BLaER1 treated with 17β-estradiol and CSF1 and Interleukin-3, amounts not matched to agents 10 nM and 100 nM (cell line): Measurements from ENCODE around the gene OGFRL1.
"Not testable (repeated sequence)": the region's sequence is repeated elsewhere in the genome, so short reads cannot be mapped to it uniquely, and the experiment has no call there.

Source experiments
- H3K27ac ChIP-seq, 11 experiments: shearing (Covaris generic); formaldehyde crosslinking; 2 replicates each; pipeline ENCODE4 v1.8.1; 2022
- H3K27me3 ChIP-seq, 11 experiments: shearing (Covaris generic); formaldehyde crosslinking; 2 replicates each; pipeline ENCODE4 v1.8.1; 2022
- H3K36me3 ChIP-seq, 11 experiments: shearing (Covaris generic); formaldehyde crosslinking; 2 replicates each; pipeline ENCODE4 v1.8.1; 2022
- H3K4me1 ChIP-seq, 10 experiments: shearing (Covaris generic); formaldehyde crosslinking; 2 replicates each; pipeline ENCODE4 v1.8.1; 2022
- H3K4me2 ChIP-seq, 11 experiments: shearing (Covaris generic); formaldehyde crosslinking; 2 replicates each; pipeline ENCODE4 v1.8.1; 2022
- H3K4me3 ChIP-seq, 10 experiments: shearing (Covaris generic); formaldehyde crosslinking; 2 replicates each; pipeline ENCODE4 v1.8.1; 2022
- H3K9ac ChIP-seq, 11 experiments: shearing (Covaris generic); formaldehyde crosslinking; 2 replicates each; pipeline ENCODE4 v1.8.1; 2022
- H3K9me3 ChIP-seq, 11 experiments: shearing (Covaris generic); formaldehyde crosslinking; replicated peaks in 1 of 11; 2 replicates each; pipeline ENCODE4 v1.8.1; 2022
- H4K20me1 ChIP-seq, 11 experiments: shearing (Covaris generic); formaldehyde crosslinking; 2 replicates each; pipeline ENCODE4 v1.8.1; 2022
- Cebpa-rat ChIP-seq, 11 experiments: shearing (Covaris generic); IDR thresholded peaks; 2 replicates each; pipeline ENCODE4 v1.8.1; 2022

OGFRL1 gene

DNA sequence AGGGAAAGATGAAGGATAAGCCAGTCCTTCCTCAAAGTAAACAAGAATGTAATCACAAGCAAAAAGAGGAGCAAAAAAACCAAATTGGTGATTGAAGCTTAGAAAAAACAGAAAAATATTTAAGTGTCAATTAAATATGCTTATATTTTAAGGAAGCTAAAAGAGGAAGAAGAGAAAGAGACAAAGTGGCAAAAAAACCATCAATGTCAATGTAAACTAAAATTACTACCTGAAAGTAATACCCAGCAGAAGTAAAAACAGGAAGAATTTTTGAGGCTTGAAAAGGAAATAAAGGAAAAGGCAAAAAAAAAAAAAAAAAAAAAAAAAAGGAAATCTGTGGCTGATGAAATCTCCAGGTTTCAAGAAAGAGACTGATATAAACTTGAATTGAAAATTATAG, 36.2 kb upstream of the OGFRL1 start:
- H4K20me1 ChIP-seq, result no peaks in the 10 kb centered on the region
- peak overlapping the region in 10 of 11 experiments; percentile 83 to 97 (median 92); a peak in 20 of 22 replicates for H3K27ac ChIP-seq
- no peak for TF ChIP-seq Cebpa-rat (IDR thresholded peaks at IDR 0.05)
- H3K9ac ChIP-seq, result peak overlapping the region in 6 of 11 experiments; percentile 25 to 80 (median 76); a peak in 11 of 22 replicates
- H3K4me1 ChIP-seq, result peaks cover 40 to 100% (median 82%) of the 10 kb centered on the region in 10 experiments
- H3K27me3 ChIP-seq, result no peaks in the 10 kb centered on the region
- peak overlapping the region; percentile 0 to 94 (median 76); a peak in 18 of 22 replicates for H3K4me2 ChIP-seq
- H3K4me3 ChIP-seq, result no peak overlapping the region
- H3K9me3 ChIP-seq, result peaks cover 0 to 15% (median 3%) of the 10 kb centered on the region in 11 experiments; a peak in 8 of 22 replicates
- no peaks in the 10 kb centered on the region for H3K36me3 ChIP-seq

DNA sequence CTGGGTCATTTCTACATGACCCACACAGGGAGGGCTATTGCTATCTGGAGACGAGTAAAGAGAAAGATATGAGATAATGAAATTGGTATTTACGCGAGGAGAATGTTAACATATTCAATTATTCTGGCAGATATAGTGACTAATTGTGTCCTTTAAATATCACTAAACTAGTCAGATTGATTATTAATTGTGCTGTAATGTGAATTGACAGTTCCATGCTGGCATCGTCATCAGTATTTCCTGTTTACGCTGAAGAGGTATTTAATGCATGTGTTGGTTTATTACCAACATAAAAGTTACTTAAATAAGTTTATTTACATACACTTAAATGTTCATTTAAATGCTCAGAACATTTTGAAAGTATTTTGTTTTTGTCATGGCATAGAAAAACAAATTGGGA, 35.7 kb upstream of the OGFRL1 start:
- Histone ChIP-seq H3K9ac (peak overlapping the region in 6 of 11 experiments; percentile 25 to 80 (median 76); a peak in 9 of 22 replicates), H3K27ac (peak overlapping the region in 9 of 11 experiments; percentile 85 to 97 (median 92); a peak in 17 of 22 replicates), H3K4me3 (peak overlapping the region in 1 of 10 experiments; percentile 13; a peak in 1 of 20 replicates), H3K27me3 (no peaks in the 10 kb centered on the region), H3K4me2 (peak overlapping the region; percentile 0 to 94 (median 76); a peak in 19 of 22 replicates), H3K4me1 (peaks cover 40 to 100% (median 81%) of the 10 kb centered on the region in 10 experiments), H3K9me3 (peaks cover 0 to 15% (median 3%) of the 10 kb centered on the region in 11 experiments; a peak in 8 of 22 replicates), H3K36me3 (no peaks in the 10 kb centered on the region), H4K20me1 (no peaks in the 10 kb centered on the region)
- TF ChIP-seq Cebpa-rat (IDR thresholded peaks at IDR 0.05), result no peak

DNA sequence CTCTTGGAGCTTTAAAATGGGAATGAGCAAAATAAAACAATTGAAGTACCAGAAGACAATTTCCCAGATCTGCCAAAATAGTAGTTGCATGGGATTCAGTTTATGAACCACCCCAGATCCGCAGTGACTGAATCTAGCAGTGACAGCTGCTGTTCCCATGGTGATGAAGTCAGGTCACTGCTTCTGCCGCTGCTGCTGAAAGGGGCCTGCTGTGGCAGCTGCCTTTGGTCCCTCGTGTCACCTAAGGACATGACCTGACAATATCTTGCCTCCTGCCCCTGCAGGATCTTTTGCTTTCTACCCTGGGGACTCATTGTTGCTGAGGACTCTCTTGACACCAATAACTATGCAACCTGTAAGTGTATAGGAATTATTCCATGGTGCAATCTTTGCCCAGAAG, 34.3 kb upstream of the OGFRL1 start:
- H3K27me3 ChIP-seq, result no peaks in the 10 kb centered on the region
- H3K9me3 ChIP-seq, result peaks cover 0 to 13% (median 3%) of the 10 kb centered on the region in 11 experiments; a peak in 8 of 22 replicates
- no peak overlapping the region for H3K4me3 ChIP-seq
- TF ChIP-seq Cebpa-rat (IDR thresholded peaks at IDR 0.05), result no peak
- peak overlapping the region in 3 of 11 experiments; percentile 26 to 50 (median 31); a peak in 4 of 22 replicates for H3K9ac ChIP-seq
- no peaks in the 10 kb centered on the region for H4K20me1 ChIP-seq
- H3K4me1 ChIP-seq, result peaks cover 32 to 99% (median 76%) of the 10 kb centered on the region in 10 experiments; a peak in 19 of 20 replicates
- H3K27ac ChIP-seq, result peak overlapping the region in 9 of 11 experiments; percentile 9 to 97 (median 90); a peak in 12 of 22 replicates
- peak overlapping the region in 9 of 11 experiments; percentile 4 to 94 (median 83); a peak in 16 of 22 replicates for H3K4me2 ChIP-seq
- H3K36me3 ChIP-seq, result no peaks in the 10 kb centered on the region

DNA sequence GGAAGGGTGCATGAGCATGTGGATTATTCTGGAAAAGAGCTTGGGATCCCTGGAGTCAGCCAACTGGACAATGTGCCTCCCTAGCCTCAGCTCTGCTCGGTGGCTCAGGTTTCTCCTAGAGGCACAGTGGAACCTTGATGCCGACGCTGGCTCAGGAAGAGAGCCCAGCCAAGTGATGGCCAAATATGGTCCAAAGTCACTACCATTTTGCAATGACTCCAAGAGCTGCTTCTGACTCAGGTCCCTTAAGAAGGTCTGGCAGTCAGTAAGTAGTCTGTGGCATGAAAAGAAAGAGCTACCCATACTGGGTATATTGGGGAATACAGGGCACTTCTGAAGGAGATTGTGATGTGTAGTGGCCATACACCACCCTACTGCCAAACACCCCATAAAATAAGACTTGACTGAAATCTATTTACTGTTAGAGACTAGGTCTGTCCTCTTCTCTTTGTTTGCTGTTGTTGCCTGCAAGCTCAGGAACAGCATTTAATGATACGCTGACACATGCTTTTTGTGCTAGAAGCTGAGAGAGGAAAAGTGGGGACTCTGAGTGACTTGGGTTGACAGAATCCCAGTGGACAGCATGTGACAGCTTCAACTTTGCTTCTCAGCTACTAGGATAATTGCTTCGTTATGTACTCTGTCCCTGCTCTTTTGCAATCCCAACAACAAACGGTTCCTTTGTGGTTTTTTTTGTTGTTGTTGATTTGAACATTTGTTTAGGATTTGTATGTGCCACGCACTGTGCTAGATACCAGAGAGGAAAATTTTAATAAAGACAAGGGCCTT, 30.3 kb upstream of the OGFRL1 start:
- Histone ChIP-seq H3K27me3 (no peaks in the 10 kb centered on the region), H3K9me3 (no peaks in the 10 kb centered on the region), H3K4me3 (no peak overlapping the region), H3K27ac (peak overlapping the region in 5 of 11 experiments; percentile 9 to 40 (median 28); a peak in 7 of 22 replicates), H3K4me1 (peaks cover 0 to 73% (median 37%) of the 10 kb centered on the region in 10 experiments; a peak in 14 of 20 replicates), H3K4me2 (peak overlapping the region in 7 of 11 experiments; percentile 5 to 94 (median 64); a peak in 12 of 22 replicates), H3K36me3 (no peaks in the 10 kb centered on the region), H3K9ac (peak overlapping the region in 1 of 11 experiments; percentile 22; a peak in 1 of 22 replicates), H4K20me1 (no peaks in the 10 kb centered on the region)
- TF ChIP-seq Cebpa-rat (IDR thresholded peaks at IDR 0.05), result no peak

DNA sequence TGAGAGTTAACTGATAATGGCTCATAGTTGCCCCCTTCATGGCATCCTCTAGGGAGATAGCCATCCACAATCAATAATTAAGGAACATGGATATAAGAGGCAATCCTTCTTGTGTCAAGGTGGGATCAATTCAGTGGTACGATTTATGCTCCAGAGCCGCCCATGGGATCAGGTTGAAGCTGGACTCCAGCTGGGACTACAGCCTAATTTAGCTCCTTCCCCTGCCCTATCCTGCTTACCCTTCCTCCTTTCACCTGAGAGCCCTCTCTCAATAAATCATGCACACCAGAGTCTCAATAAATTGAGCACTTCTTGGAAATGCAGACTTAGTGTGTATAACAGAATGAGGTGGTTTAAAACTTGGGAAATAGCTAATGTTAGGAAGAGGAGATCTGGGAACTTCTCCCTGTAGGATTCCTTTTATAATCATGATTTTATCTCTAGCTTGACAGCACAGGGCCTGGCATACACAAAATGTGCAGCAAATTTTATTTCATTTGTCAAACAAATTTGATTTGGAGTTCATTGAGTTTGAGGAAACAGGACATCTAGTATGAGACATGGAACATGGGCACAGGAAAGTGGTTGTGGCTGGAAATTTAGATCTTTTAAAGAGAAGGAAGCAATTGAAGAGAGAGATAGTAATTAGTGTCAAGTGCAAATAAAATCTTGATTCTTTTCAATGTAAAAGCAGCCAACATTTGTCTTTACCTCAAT, 28.6 kb upstream of the OGFRL1 start:
- H3K27ac ChIP-seq, result no peak overlapping the region
- TF ChIP-seq Cebpa-rat (IDR thresholded peaks at IDR 0.05), result no peak
- H3K9me3 ChIP-seq, result no peaks in the 10 kb centered on the region
- H3K9ac ChIP-seq, result no peak overlapping the region
- peaks cover 0 to 67% (median 19%) of the 10 kb centered on the region in 10 experiments; a peak in 13 of 20 replicates for H3K4me1 ChIP-seq
- H3K4me2 ChIP-seq, result peak overlapping the region in 1 of 11 experiments; percentile 28; a peak in 1 of 22 replicates
- no peaks in the 10 kb centered on the region for H4K20me1 ChIP-seq
- H3K4me3 ChIP-seq, result no peak overlapping the region
- H3K27me3 ChIP-seq, result no peaks in the 10 kb centered on the region
- no peaks in the 10 kb centered on the region for H3K36me3 ChIP-seq

DNA sequence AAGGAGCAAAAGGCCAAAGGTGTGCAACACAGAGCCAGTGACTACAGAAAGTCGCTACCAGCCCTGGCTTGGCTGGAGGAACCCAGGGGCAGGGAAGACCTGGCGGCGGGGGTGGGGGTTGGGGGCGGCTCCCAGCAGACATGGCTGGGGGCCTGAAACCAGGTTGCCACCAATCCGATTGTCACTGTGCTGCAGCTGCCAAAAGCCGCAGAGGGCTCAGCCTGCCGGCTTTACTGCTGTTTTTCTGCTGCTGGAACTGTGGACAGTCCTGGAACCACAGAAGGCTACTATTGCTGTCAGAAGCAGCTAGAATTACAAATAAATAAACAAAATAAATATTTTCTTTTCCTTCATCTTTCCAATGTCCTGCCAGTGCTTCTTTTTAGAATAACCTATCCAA, 25.7 kb upstream of the OGFRL1 start:
- no peaks in the 10 kb centered on the region for H4K20me1 ChIP-seq
- no peaks in the 10 kb centered on the region for H3K36me3 ChIP-seq
- no peak overlapping the region for H3K4me3 ChIP-seq
- no peak overlapping the region for H3K27ac ChIP-seq
- no peak overlapping the region for H3K9ac ChIP-seq
- H3K27me3 ChIP-seq, result no peaks in the 10 kb centered on the region
- no peak for TF ChIP-seq Cebpa-rat (IDR thresholded peaks at IDR 0.05)
- peaks cover 0 to 5% (median 0%) of the 10 kb centered on the region in 11 experiments; a peak in 2 of 22 replicates for H3K9me3 ChIP-seq
- peaks cover 0 to 42% (median 9%) of the 10 kb centered on the region in 10 experiments; a peak in 12 of 20 replicates for H3K4me1 ChIP-seq
- no peak overlapping the region for H3K4me2 ChIP-seq

DNA sequence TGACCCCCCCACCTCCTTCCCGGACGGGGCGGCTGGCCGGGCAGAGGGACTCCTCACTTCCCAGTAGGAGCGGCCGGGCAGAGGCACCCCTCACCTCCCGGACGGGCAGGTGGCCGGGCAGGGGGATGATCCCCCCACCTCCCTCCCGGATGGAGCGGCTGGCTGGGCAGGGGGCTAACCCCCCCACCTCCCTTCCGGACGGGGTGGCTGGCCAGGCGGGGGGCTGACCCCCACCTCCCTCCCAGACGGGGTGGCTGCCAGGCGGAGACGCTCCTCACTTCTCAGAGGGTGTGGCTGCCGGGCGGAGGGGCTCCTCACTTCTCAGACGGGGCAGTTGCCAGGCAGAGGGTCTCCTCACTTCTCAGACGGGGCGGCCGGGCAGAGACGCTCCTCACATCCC, 22.2 kb upstream of the OGFRL1 start:
- H4K20me1 ChIP-seq, H3K27me3 ChIP-seq, H3K4me3 ChIP-seq, H3K36me3 ChIP-seq, H3K9ac ChIP-seq, H3K27ac ChIP-seq, H3K4me2 ChIP-seq: not testable (repeated sequence)
- Histone ChIP-seq H3K4me1 (peaks cover 6 to 39% (median 11%) of the 10 kb centered on the region in 10 experiments; a peak in 14 of 20 replicates), H3K9me3 (peaks cover 17 to 28% (median 18%) of the 10 kb centered on the region in 11 experiments)

DNA sequence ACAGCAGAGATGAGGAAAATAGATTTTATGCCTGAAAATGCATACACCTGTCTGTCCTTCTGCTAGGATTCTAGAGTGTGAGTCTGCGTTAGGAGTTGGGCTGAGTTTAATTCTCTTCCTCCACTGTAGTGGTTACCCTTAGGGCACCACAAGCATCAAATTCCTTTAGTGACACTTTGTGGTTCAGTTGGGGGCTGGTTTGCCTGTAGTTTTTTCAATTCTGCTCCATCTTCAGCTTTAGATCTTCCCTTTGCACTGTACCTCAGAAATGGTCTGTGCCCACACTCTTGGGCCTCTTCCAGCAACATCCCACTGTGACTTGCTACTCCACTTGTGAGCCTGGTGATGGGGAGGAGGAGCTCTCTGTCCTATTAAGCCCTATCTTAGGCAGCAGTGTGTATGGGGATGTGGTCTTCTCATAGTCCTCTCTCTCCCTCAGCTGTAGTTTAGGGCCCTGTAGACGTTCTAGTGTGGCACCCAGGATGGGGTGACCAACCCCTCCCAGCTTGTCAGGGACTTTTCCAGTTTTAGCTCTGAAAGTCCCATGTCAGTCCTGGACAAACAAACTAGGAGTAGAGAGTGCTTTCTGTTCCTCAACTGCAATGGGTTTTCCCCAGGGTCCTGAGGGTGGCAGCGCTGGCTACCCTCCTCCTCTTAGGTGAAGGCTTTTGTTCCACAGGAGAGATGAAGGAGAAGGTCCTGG, 19.7 kb upstream of the OGFRL1 start:
- H3K4me2 ChIP-seq, result peak overlapping the region in 7 of 11 experiments; percentile 21 to 71 (median 47); a peak in 11 of 22 replicates
- H3K36me3 ChIP-seq, result no peaks in the 10 kb centered on the region
- no peaks in the 10 kb centered on the region for H3K27me3 ChIP-seq
- H3K9me3 ChIP-seq, result peaks cover 20 to 32% (median 23%) of the 10 kb centered on the region in 11 experiments
- H3K4me1 ChIP-seq, result peaks cover 6 to 35% (median 11%) of the 10 kb centered on the region in 10 experiments; a peak in 14 of 20 replicates
- no peak overlapping the region for H3K4me3 ChIP-seq
- H3K27ac ChIP-seq, result peak overlapping the region in 2 of 11 experiments; percentile 4 to 18; a peak in 1 of 22 replicates
- no peaks in the 10 kb centered on the region for H4K20me1 ChIP-seq
- no peak overlapping the region for H3K9ac ChIP-seq
- TF ChIP-seq Cebpa-rat (IDR thresholded peaks at IDR 0.05), result no peak
